A549 (cell line): ENCODE results near the gene KNDC1. TPM values are rescaled to one million over a fixed set of nuclear protein-coding genes. Genes with fewer than 3 reads are reported as not detected.

Experiments
- ATAC-seq, 2 experiments: fragments of 200-7000 bp in 1 of 2; fragments of >200 bp in 1 of 2; cut with Nextera tagmentation in 1 of 2; cut with Tn5 transposase in 1 of 2; 3 replicates each; pipeline versions ENCODE4 v1.8.0 to v1.9.1; 2018 to 2020; ENCODE audit warnings: mild to moderate bottlenecking in 1 of 2, moderate library complexity in 1 of 2
- CTCF ChIA-PET: fragments of 300-600 bp; sonication (Branson Sonifier 250); formaldehyde crosslinking; extraction: SDS; loops from one replicate; lab custom pipeline; 2021; ENCODE audit warnings: antibody characterized with exemption, inconsistent platforms; lab: Yijun Ruan, JAX
- POLR2A ChIA-PET: fragments of 350-600 bp; formaldehyde crosslinking; extraction: SDS; loops from one replicate; lab custom pipeline; 2021; ENCODE audit warnings: antibody characterized with exemption, inconsistent platforms; lab: Yijun Ruan, JAX
- DNase-seq, 2 experiments: peaks; one replicate each; pipeline versions ENCODE4 v3.0.0 to v3.0.0-alpha.2; 2011 to 2016; ENCODE audit warnings: low read depth in 1 of 2, low spot score in 1 of 2
- FAIRE-seq: peaks from 2 replicates; lab custom pipeline; 2011; peaks lifted over from hg19 to GRCh38; lab: Jason Lieb, UNC
- H3K27ac ChIP-seq, 2 experiments: fragments of >200 bp; sonication (Bioruptor Twin); formaldehyde crosslinking; 3 replicates each; pipeline ENCODE4 v1.5.1; 2016 to 2017
- H3K4me1 ChIP-seq: fragments of >200 bp; sonication (Bioruptor Twin); formaldehyde crosslinking; 3 replicates; pipeline ENCODE4 v1.6.1; 2016
- H3K4me2 ChIP-seq: fragments of >200 bp; sonication (Bioruptor Twin); formaldehyde crosslinking; 3 replicates; pipeline ENCODE4 v1.6.1; 2016
- H3K4me3 ChIP-seq: fragments of >200 bp; sonication (Bioruptor Twin); formaldehyde crosslinking; 3 replicates; pipeline ENCODE4 v1.5.1; 2016
- H3K9me3 ChIP-seq: fragments of >200 bp; sonication (Bioruptor Twin); formaldehyde crosslinking; 3 replicates; pipeline ENCODE4 v1.6.1; 2016
- ATOH8 ChIP-seq: fragments of 250-450 bp; sonication (Bioruptor Pico); IDR thresholded peaks from 2 replicates; pipeline ENCODE4 v1.5.0; 2020; ENCODE audit warnings: low read depth, mild to moderate bottlenecking, moderate library complexity
- CBX8 ChIP-seq: fragments of 200-600 bp; sonication (generic); IDR thresholded peaks from 2 replicates; pipeline ENCODE4 v1.6.1; 2016
- CTCF ChIP-seq: fragments of >200 bp; sonication (Bioruptor Twin); formaldehyde crosslinking; IDR thresholded peaks from 3 replicates; pipeline ENCODE4 v1.5.1; 2016
- E2F6 ChIP-seq: IDR thresholded peaks from 2 replicates; pipeline ENCODE4 v1.6.1; 2012; ENCODE audit warnings: low read depth, borderline replicate concordance
- ELK1 ChIP-seq: fragments of 150-350 bp; IDR thresholded peaks from 2 replicates; pipeline ENCODE4 v1.6.1; 2014; ENCODE audit warnings: low read depth, mild to moderate bottlenecking, low read length
- FOSB ChIP-seq: fragments of 250-450 bp; sonication (Bioruptor Pico); IDR thresholded peaks from 2 replicates; pipeline ENCODE4 v1.5.0; 2020; ENCODE audit warnings: mild to moderate bottlenecking, moderate library complexity
- FOSL2 ChIP-seq, 2 experiments: fragments of 450-650 bp in 1 of 2; fragments of >200 bp in 1 of 2; sonication (Bioruptor Twin) in 1 of 2; formaldehyde crosslinking; IDR thresholded peaks; 2 replicates each; pipeline versions ENCODE4 v1.5.0 to v1.6.1; 2016 to 2020; ENCODE audit warnings: mild to moderate bottlenecking in 1 of 2, moderate library complexity in 1 of 2
- HDAC2 ChIP-seq: fragments of 200-600 bp; sonication (generic); IDR thresholded peaks from 2 replicates; pipeline ENCODE4 v1.6.1; 2016
- HOXA7 ChIP-seq: fragments of 250-450 bp; sonication (Bioruptor Pico); IDR thresholded peaks from 2 replicates; pipeline ENCODE4 v1.5.0; 2020; ENCODE audit warnings: mild to moderate bottlenecking, moderate library complexity
- JUN ChIP-seq, 2 experiments: fragments of >200 bp; sonication (Bioruptor Twin); formaldehyde crosslinking; IDR thresholded peaks; 2 replicates in 1 of 2; 3 replicates in 1 of 2; pipeline ENCODE4 v1.6.1; 2016 to 2017
- JUNB ChIP-seq: fragments of >200 bp; sonication (Bioruptor Twin); formaldehyde crosslinking; IDR thresholded peaks from 2 replicates; pipeline ENCODE4 v1.6.1; 2016
- MAX ChIP-seq: IDR thresholded peaks from 2 replicates; pipeline ENCODE4 v1.6.1; 2012
- NPAS2 ChIP-seq: fragments of 250-450 bp; sonication (Bioruptor Pico); IDR thresholded peaks from 2 replicates; pipeline ENCODE4 v1.8.0; 2022; ENCODE audit warnings: mild to moderate bottlenecking, moderate library complexity, borderline replicate concordance
- NR3C1 ChIP-seq: fragments of >200 bp; sonication (Bioruptor Twin); formaldehyde crosslinking; IDR thresholded peaks from 3 replicates; pipeline ENCODE4 v1.6.1; 2017
- POLR2A ChIP-seq: IDR thresholded peaks from 2 replicates; pipeline ENCODE4 v1.6.1; 2012; ENCODE audit warnings: mild to moderate bottlenecking, low read length
- RFX5 ChIP-seq: fragments of 450-650 bp; IDR thresholded peaks from 2 replicates; pipeline ENCODE4 v1.7.1; 2014; ENCODE audit warnings: antibody characterized with exemption, mild to moderate bottlenecking, moderate library complexity
- RNF2 ChIP-seq: fragments of 200-600 bp; sonication (generic); IDR thresholded peaks from 2 replicates; pipeline ENCODE4 v1.6.1; 2016; ENCODE audit warnings: low read depth, mild to moderate bottlenecking, antibody characterized with exemption, moderate library complexity, borderline replicate concordance
- SREBF2 ChIP-seq: fragments of 450-650 bp; IDR thresholded peaks from 2 replicates; pipeline ENCODE4 v1.6.1; 2014; ENCODE audit warnings: mild to moderate bottlenecking, moderate library complexity
- USF2 ChIP-seq: fragments of 450-650 bp; IDR thresholded peaks from 2 replicates; pipeline ENCODE4 v1.6.1; 2014; ENCODE audit warnings: antibody characterized with exemption
- ZSCAN20 ChIP-seq: fragments of 250-450 bp; sonication (Bioruptor Pico); IDR thresholded peaks from 2 replicates; pipeline ENCODE4 v1.8.0; 2022; ENCODE audit warnings: mild to moderate bottlenecking, moderate library complexity
- WGBS: methylation state at CpG from one replicate; pipeline ENCODE4 v1.1.6; 2017; ENCODE audit errors: missing lambda C conversion rate; 5-methylcytosine and 5-hydroxymethylcytosine counted together
- polyA plus RNA-seq, 4 experiments: library from polyadenylated mRNA; depleted of rRNA in 3 of 4; stranded (reverse); fragments of >200 nt; fragmentation: RNase III in 1 of 4; extraction: RNeasy Plus Mini Kit Qiagen cat#74134 plus additional on column Dnase treatment in 1 of 4; gene quantifications; 2 replicates in 3 of 4; 3 replicates in 1 of 4; pipeline ENCODE4 v1.2.3, GENCODE V29; 2011 to 2017

The KNDC1 gene
- polyA plus RNA-seq, 2 of the 4 experiments (the other 2 are of a cell fraction) = 0.56 to 0.63 TPM

GRCh38 chr10:133208466-133208865 lies 48.4 kb downstream of the KNDC1 start:
- no peak for ATAC-seq
- no peak overlapping the region for H3K4me3 ChIP-seq
- POLR2A ChIA-PET = no interaction called here

GRCh38 chr10:133209117-133209516 lies 49.1 kb downstream of the KNDC1 start:
- POLR2A ChIA-PET = no interaction called here
- no peak for TF ChIP-seq FOSB (CRISPR knock-in tag)
- no peak for TF ChIP-seq JUN (IDR thresholded peaks at IDR 0.05)
- no peak for TF ChIP-seq E2F6
- TF ChIP-seq POLR2A = no peak
- no peak for TF ChIP-seq CTCF
- no peak for TF ChIP-seq NR3C1
- TF ChIP-seq HDAC2 = no peak
- TF ChIP-seq RFX5 = no peak
- TF ChIP-seq ATOH8 = no peak
- TF ChIP-seq, all 56 proteins: peak for 0
- 76% methylated on average over 14 of the region's 14 CpGs for WGBS
- no peak for ATAC-seq
- Histone ChIP-seq H3K27ac (no peak overlapping the region), H3K4me2 (no peak overlapping the region), H3K4me3 (no peak overlapping the region), H3K4me1 (no peaks in the 10 kb centered on the region), H3K9me3 (no peaks in the 10 kb centered on the region)
- no peak for DNase-seq
- FAIRE-seq = no peak
- CTCF ChIA-PET = no interaction called here

More at GRCh38 chr10:133208466-133208865, 48.4 kb downstream of the KNDC1 start:
- Histone ChIP-seq H3K9me3 (no peaks in the 10 kb centered on the region), H3K4me1 (no peaks in the 10 kb centered on the region), H3K4me2 (no peak overlapping the region), H3K27ac (no peak overlapping the region)
- FAIRE-seq = no peak
- DNase-seq = no peak
- CTCF ChIA-PET = no interaction called here
- 68% methylated on average over 13 of the region's 18 CpGs for WGBS
- TF ChIP-seq HDAC2 (no peak), USF2 (no peak), ZSCAN20 (CRISPR knock-in tag) (no peak), RNF2 (no peak), HOXA7 (CRISPR knock-in tag) (no peak), ELK1 (no peak), MAX (no peak), RFX5 (no peak), SREBF2 (no peak), JUNB (no peak), NR3C1 (no peak), E2F6 (no peak), NPAS2 (CRISPR knock-in tag) (no peak), CBX8 (no peak), CTCF (no peak), FOSL2 (IDR thresholded peaks at IDR 0.05) (no peak), FOSL2 (CRISPR knock-in tag; IDR thresholded peaks at IDR 0.05) (no peak)
